Activated gamma-delta T cell treated with Interleukin-2 at 50 U/mL for 16 hours (primary cell): ENCODE measurements around the gene DYNC1LI1.

Experiments
- DNase-seq: peaks from one replicate; pipeline ENCODE4 v3.0.0-alpha.2; 2020

Gene DYNC1LI1

GRCh38 chr3:32570421-32571191 lies at the start of gene DYNC1LI1:
Gene DYNC1LI1 (minus strand): TSS chr3:32570858. CDS start chr3:32570770, 88 bp downstream.
- peak; percentile 94 for DNase-seq

GRCh38 chr3:32619395-32619794 lies 48.7 kb upstream of the DYNC1LI1 start:
- no peak for DNase-seq

- no peak for DNase-seq
These were observed 45.8 kb upstream of the DYNC1LI1 start for GRCh38 chr3:32616267-32616962.

GRCh38 chr3:32614956-32615355 lies 44.3 kb upstream of the DYNC1LI1 start:
- DNase-seq = no peak

- DNase-seq = no peak
These were observed 42.5 kb upstream of the DYNC1LI1 start for GRCh38 chr3:32613183-32613582.

- DNase-seq = no peak
These were observed 41.9 kb upstream of the DYNC1LI1 start for GRCh38 chr3:32612547-32612946.

- DNase-seq = no peak
These were observed 36.9 kb upstream of the DYNC1LI1 start for GRCh38 chr3:32607522-32607921.

- no peak for DNase-seq
These were observed 36.3 kb upstream of the DYNC1LI1 start for GRCh38 chr3:32606960-32607359.

- DNase-seq = no peak
These were observed 35.6 kb upstream of the DYNC1LI1 start for GRCh38 chr3:32606277-32606676.

- no peak for DNase-seq
These were observed 32.4 kb upstream of the DYNC1LI1 start for GRCh38 chr3:32603064-32603463.

- no peak for DNase-seq
These were observed 31.5 kb upstream of the DYNC1LI1 start for GRCh38 chr3:32602206-32602605.

- DNase-seq = no peak
These were observed 31.1 kb upstream of the DYNC1LI1 start for GRCh38 chr3:32601722-32602121.

GRCh38 chr3:32597656-32598055 lies 27.0 kb upstream of the DYNC1LI1 start:
- no peak for DNase-seq

- DNase-seq = no peak
These were observed 26.3 kb upstream of the DYNC1LI1 start for GRCh38 chr3:32596909-32597369.

- DNase-seq = no peak
These were observed 25.7 kb upstream of the DYNC1LI1 start for GRCh38 chr3:32596282-32596908.

GRCh38 chr3:32595323-32595722 lies 24.7 kb upstream of the DYNC1LI1 start:
- DNase-seq = no peak

GRCh38 chr3:32593903-32594525 lies 23.4 kb upstream of the DYNC1LI1 start:
- no peak for DNase-seq

GRCh38 chr3:32592696-32593353 lies 22.2 kb upstream of the DYNC1LI1 start:
- no peak for DNase-seq

- no peak for DNase-seq
These were observed 21.4 kb upstream of the DYNC1LI1 start for GRCh38 chr3:32592011-32592410.

- DNase-seq = no peak
These were observed 20.5 kb upstream of the DYNC1LI1 start for GRCh38 chr3:32591186-32591585.

- DNase-seq = no peak
These were observed 15.7 kb upstream of the DYNC1LI1 start for GRCh38 chr3:32586356-32586755.

- DNase-seq = no peak
These were observed 14.0 kb upstream of the DYNC1LI1 start for GRCh38 chr3:32584660-32585059.

GRCh38 chr3:32583708-32584107 lies 13.1 kb upstream of the DYNC1LI1 start:
- no peak for DNase-seq
